PFSK-1 (cell line): ENCODE results near the gene RTN4RL1.

Experiments
- FOXP2 ChIP-seq: optimal IDR thresholded peaks from 2 replicates; pipeline ENCODE3; 2011; ENCODE audit warnings: borderline replicate concordance, control low read depth, inconsistent platforms; ENCODE audit not compliant: insufficient read depth; ENCODE audit errors: extremely low read length, extremely low read depth
- POLR2AphosphoS5 ChIP-seq: IDR thresholded peaks from 2 replicates; pipeline ENCODE4 v1.6.1; 2012; ENCODE audit warnings: low read depth, mild to moderate bottlenecking, control low read depth, low read length, moderate library complexity
- SIN3A ChIP-seq: IDR thresholded peaks from 2 replicates; pipeline ENCODE4 v1.6.1; 2012; ENCODE audit warnings: mild to moderate bottlenecking, low read length, moderate library complexity, borderline replicate concordance; ENCODE audit not compliant: insufficient read depth
- TAF1 ChIP-seq: IDR thresholded peaks from 2 replicates; pipeline ENCODE4 v1.6.1; 2012; ENCODE audit warnings: low read length, control low read depth, borderline replicate concordance; ENCODE audit not compliant: insufficient read depth
- TF ChIP-seq, protein P1 (sequence below), 2 experiments: IDR thresholded peaks; 2 replicates each; pipeline versions ENCODE4 v1.6.1 to v1.8.0; 2011 to 2012; ENCODE audit warnings: low read depth in 2 of 2, low read length in 2 of 2, control low read depth in 1 of 2, inconsistent platforms in 1 of 2, mild to moderate bottlenecking in 1 of 2, moderate library complexity in 1 of 2; ENCODE audit not compliant: insufficient read depth in 1 of 2

Gene RTN4RL1

DNA sequence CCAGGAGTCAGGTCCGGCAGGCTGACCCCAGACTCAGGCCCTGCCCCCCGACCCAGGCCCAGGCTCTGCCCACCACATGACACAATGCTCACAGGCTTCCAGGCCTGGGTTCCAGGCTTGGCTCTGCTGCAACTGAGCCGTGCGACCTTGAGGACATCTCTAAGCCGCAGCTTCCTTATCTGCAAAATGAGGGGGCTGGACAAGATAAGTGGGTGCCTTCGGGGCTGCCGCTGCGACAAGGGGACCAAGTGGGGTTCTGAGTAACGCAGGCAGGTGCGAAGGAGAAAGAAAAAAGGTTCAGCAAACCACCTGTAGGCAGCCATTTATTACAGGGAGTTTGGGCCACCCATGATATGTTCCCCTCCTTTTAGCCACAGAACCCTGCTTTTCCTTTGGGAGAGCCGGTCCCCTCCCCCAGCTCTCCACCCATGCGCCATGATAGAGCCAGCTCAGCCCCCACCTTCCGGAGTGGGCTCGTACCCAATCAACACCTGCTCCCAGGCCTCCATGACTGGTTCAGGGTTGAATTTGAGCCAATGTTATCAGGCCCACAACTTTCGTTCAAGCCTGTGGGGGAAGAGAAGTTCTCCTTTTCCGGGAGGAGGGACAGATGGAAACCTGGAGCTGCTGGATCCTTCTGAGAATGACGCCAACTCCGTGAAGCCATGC is 38.2 kb downstream of the RTN4RL1 start:
- TF ChIP-seq POLR2AphosphoS5: no peak
- no peak for TF ChIP-seq FOXP2
- no peak for TF ChIP-seq SIN3A

DNA sequence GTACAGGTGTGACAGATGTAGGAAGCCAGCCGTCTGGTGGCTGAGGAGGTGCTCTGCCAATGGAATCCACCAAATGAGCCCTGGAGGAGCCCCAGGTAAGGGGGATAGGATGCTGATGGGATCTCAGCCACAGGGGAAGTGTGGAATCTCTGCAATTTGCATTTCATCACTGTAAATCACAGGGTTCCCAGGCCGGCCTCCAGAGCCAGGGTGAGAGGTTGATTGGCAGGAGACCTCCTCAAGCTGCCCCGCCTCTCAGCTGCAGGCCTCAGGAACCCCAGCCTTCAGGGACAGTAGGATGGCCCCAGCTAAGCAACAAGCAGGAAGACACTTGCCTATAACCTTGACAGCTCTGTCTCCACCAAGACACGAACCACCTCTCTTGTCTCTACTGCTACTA is 39.4 kb downstream of the RTN4RL1 start:
- no peak for TF ChIP-seq TAF1
- TF ChIP-seq POLR2AphosphoS5: no peak
- TF ChIP-seq SIN3A: no peak
- no peak for TF ChIP-seq FOXP2
- TF ChIP-seq, protein P1, sequence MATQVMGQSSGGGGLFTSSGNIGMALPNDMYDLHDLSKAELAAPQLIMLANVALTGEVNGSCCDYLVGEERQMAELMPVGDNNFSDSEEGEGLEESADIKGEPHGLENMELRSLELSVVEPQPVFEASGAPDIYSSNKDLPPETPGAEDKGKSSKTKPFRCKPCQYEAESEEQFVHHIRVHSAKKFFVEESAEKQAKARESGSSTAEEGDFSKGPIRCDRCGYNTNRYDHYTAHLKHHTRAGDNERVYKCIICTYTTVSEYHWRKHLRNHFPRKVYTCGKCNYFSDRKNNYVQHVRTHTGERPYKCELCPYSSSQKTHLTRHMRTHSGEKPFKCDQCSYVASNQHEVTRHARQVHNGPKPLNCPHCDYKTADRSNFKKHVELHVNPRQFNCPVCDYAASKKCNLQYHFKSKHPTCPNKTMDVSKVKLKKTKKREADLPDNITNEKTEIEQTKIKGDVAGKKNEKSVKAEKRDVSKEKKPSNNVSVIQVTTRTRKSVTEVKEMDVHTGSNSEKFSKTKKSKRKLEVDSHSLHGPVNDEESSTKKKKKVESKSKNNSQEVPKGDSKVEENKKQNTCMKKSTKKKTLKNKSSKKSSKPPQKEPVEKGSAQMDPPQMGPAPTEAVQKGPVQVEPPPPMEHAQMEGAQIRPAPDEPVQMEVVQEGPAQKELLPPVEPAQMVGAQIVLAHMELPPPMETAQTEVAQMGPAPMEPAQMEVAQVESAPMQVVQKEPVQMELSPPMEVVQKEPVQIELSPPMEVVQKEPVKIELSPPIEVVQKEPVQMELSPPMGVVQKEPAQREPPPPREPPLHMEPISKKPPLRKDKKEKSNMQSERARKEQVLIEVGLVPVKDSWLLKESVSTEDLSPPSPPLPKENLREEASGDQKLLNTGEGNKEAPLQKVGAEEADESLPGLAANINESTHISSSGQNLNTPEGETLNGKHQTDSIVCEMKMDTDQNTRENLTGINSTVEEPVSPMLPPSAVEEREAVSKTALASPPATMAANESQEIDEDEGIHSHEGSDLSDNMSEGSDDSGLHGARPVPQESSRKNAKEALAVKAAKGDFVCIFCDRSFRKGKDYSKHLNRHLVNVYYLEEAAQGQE (IDR thresholded peaks at IDR 0.05; ENCODE audit: insufficient read depth in 1 of 2, low read depth in 2 of 2, low read length in 2 of 2): no peak

DNA sequence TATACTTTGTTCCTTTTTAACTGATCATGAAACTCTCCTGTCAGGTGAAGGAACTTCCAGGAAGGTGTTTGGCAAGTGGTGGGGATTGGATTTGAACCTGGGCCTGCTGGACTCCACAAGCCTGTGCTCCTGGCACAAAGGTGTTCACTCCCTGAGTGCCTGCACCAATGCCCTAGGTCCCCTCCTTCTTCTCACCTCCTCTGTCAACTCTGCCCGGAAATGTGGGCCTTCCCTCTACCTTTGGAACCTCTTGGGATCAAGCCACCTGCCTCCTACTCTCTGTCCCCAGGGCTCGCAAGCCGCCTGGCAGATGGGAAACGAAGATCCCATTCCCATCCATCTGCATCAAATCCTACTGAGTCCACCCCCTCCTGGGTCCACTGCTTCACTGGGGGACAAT is 40.0 kb downstream of the RTN4RL1 start:
- TF ChIP-seq TAF1 (no peak), SIN3A (no peak), POLR2AphosphoS5 (no peak), FOXP2 (no peak)
- TF ChIP-seq, protein P1 (IDR thresholded peaks at IDR 0.05; ENCODE audit: insufficient read depth in 1 of 2, low read depth in 2 of 2, low read length in 2 of 2): no peak

DNA sequence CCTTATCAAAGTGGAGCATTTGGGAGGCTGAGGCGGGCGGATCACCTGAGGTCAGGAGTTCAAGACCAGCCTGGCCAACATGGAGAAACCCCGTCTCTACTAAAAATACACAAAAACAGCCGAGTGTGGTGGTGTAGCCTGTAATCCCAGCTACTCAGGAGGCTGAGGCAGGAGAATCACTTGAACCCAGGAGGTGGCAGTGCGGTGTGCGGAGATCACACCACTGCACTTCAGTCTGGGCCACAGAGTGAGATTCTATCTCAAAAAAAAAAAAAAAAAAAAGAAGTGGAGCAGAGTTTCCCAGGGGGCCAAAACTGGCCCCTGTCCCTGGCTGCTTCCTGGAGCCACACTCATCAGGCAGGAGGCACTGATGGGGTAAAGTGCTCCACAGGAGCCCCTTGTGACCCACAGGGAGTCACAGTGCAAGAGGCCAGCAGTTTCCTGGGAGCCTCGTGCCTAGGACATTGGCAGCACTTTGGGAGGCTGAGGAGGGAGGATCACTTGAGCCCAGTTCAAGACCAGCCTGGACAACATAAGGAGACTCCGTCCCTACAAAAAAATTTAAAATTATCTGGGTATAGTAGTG is 44.4 kb downstream of the RTN4RL1 start:
- no peak for TF ChIP-seq POLR2AphosphoS5
- no peak for TF ChIP-seq SIN3A
- TF ChIP-seq FOXP2: no peak
- no peak for TF ChIP-seq TAF1
- TF ChIP-seq, protein P1 (IDR thresholded peaks at IDR 0.05; ENCODE audit: insufficient read depth in 1 of 2, low read depth in 2 of 2, low read length in 2 of 2): no peak

DNA sequence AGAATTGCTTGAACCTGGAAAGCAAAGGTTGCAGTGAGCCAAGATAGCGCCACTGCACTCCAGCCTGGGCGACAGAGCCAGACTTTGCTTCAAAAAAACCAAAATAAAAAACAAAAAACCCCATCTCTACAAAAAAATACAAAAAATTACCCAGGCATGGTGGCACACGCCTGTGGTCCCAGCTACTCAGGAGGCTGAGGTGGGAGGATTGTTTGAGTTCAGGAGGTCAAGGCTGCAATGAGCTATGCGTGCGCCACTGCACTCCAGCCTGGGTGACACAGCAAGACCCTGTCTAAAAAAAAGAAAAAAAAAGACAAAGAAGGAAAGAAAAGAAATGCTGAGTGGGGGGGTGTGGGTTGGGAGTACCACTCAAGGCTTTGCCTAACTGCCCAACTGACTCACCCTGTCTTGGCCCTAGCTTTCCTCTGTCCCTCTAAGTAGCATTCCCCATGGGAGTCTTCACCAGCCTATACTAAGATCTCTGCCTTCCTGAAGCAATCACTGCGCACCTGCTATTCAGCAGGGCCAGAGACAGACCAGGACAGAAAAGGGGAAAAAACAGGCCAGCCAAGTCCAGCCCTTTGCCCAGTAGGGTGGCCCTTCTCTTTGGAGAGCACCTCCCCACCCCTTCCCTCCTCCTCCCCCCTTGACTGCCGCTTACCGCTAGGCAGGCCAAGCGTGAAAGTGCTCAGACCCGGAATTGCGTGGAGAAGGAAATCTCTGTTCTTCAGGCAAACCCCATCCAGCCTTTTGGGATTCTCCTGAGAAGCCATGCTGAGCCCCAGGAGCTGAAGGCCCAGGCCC is 45.8 kb downstream of the RTN4RL1 start:
- TF ChIP-seq SIN3A: no peak
- TF ChIP-seq FOXP2: no peak
- TF ChIP-seq, protein P1 (IDR thresholded peaks at IDR 0.05; ENCODE audit: insufficient read depth in 1 of 2, low read depth in 2 of 2, low read length in 2 of 2): no peak
- no peak for TF ChIP-seq POLR2AphosphoS5
- TF ChIP-seq TAF1: no peak
